Measurements from ENCODE around the gene NINL. TPM values are rescaled to one million over a fixed set of nuclear protein-coding genes. Genes with fewer than 3 reads are reported as not detected.

NINL gene
- total RNA-seq, 1 experiment from 2014 or later, result 1.2 TPM

GRCh38 chr20:25490656-25491445 lies 94.5 kb downstream of the NINL start:
- POLR2A ChIA-PET, result no interaction called here
- no peaks in the 10 kb centered on the region for H3K9me3 Mint-ChIP-seq (ENCODE audit: unreplicated experiment)
- H3K27me3 Mint-ChIP-seq (ENCODE audit: insufficient read depth, unreplicated experiment), result peaks cover 10% of the 10 kb centered on the region
- DNase-seq (ENCODE audit: unreplicated experiment), result no peak
- CTCF ChIA-PET, result interaction anchor here (0.6 to 3.1 kb wide), 3 partner anchors 49 to 237 kb away, joined by 3 to 17 read pairs (median 4); no protein-coding TSS in a partner anchor
- H3K27ac Mint-ChIP-seq (ENCODE audit: low read depth, unreplicated experiment), result no peak overlapping the region
- H3K4me3 Mint-ChIP-seq (ENCODE audit: unreplicated experiment), result no peak overlapping the region
- BruUV-seq (replicated peaks), result no TSS peak
- intact Hi-C loops (cut with micrococcal nuclease), result no loop called here
- no peak for TF ChIP-seq CTCF (IDR thresholded peaks at IDR 0.05; ENCODE audit: unreplicated experiment)
- H3K36me3 Mint-ChIP-seq (ENCODE audit: insufficient read depth, unreplicated experiment), result no peaks in the 10 kb centered on the region
- H3K4me1 Mint-ChIP-seq (ENCODE audit: insufficient read depth, unreplicated experiment), result no peaks in the 10 kb centered on the region

GRCh38 chr20:25489221-25489871 lies 96.0 kb downstream of the NINL start:
- no peak overlapping the region for H3K27ac Mint-ChIP-seq (ENCODE audit: low read depth, unreplicated experiment)
- no peak for DNase-seq (ENCODE audit: unreplicated experiment)
- ChIA-PET POLR2A (interaction anchor here (0.6 to 1.1 kb wide), 2 partner anchors 11 to 18 kb away, joined by 3 read pairs; no protein-coding TSS in a partner anchor), CTCF (interaction anchor here (1.0 to 1.8 kb wide), 2 partner anchors 10 to 51 kb away, joined by 4 to 6 read pairs; no protein-coding TSS in a partner anchor)
- intact Hi-C loops (cut with micrococcal nuclease), result no loop called here
- no TSS peak for BruUV-seq (replicated peaks)
- no peak for TF ChIP-seq CTCF (IDR thresholded peaks at IDR 0.05; ENCODE audit: unreplicated experiment)
- H3K4me3 Mint-ChIP-seq (ENCODE audit: unreplicated experiment), result no peak overlapping the region
- H3K4me1 Mint-ChIP-seq (ENCODE audit: insufficient read depth, unreplicated experiment), result peaks cover 8% of the 10 kb centered on the region
- H3K27me3 Mint-ChIP-seq (ENCODE audit: insufficient read depth, unreplicated experiment), result peaks cover 10% of the 10 kb centered on the region
- H3K36me3 Mint-ChIP-seq (ENCODE audit: insufficient read depth, unreplicated experiment), result no peaks in the 10 kb centered on the region
- H3K9me3 Mint-ChIP-seq (ENCODE audit: unreplicated experiment), result no peaks in the 10 kb centered on the region

GRCh38 chr20:25487975-25488374 lies 97.4 kb downstream of the NINL start:
- BruUV-seq (replicated peaks), result no TSS peak

More at GRCh38 chr20:25487975-25488374, 97.4 kb downstream of the NINL start:
- Mint-ChIP-seq H3K9me3 (ENCODE audit: unreplicated experiment) (no peaks in the 10 kb centered on the region), H3K4me3 (ENCODE audit: unreplicated experiment) (no peak overlapping the region), H3K27me3 (ENCODE audit: insufficient read depth, unreplicated experiment) (peaks cover 10% of the 10 kb centered on the region), H3K4me1 (ENCODE audit: insufficient read depth, unreplicated experiment) (peaks cover 14% of the 10 kb centered on the region), H3K36me3 (ENCODE audit: insufficient read depth, unreplicated experiment) (peaks cover 4% of the 10 kb centered on the region), H3K27ac (ENCODE audit: low read depth, unreplicated experiment) (no peak overlapping the region)
- no peak for TF ChIP-seq CTCF (IDR thresholded peaks at IDR 0.05; ENCODE audit: unreplicated experiment)
- ChIA-PET CTCF (interaction anchor here (0.6 to 2.5 kb wide), 5 partner anchors 46 to 268 kb away, joined by 3 to 20 read pairs (median 4); no protein-coding TSS in a partner anchor), POLR2A (interaction anchor here (0.7 to 1.2 kb wide), 3 partner anchors 10 to 65 kb away, joined by 3 to 9 read pairs (median 6); no protein-coding TSS in a partner anchor)
- intact Hi-C loops (cut with micrococcal nuclease), result no loop called here
- DNase-seq (ENCODE audit: unreplicated experiment), result no peak
